ENCODE measurements around the gene KCNK10. TPM values are rescaled to one million over a fixed set of nuclear protein-coding genes. Genes with fewer than 3 reads are reported as not detected.

Gene KCNK10
- total RNA-seq, 2 experiments from 2014 or later: 0.68 to 0.73 TPM

DNA sequence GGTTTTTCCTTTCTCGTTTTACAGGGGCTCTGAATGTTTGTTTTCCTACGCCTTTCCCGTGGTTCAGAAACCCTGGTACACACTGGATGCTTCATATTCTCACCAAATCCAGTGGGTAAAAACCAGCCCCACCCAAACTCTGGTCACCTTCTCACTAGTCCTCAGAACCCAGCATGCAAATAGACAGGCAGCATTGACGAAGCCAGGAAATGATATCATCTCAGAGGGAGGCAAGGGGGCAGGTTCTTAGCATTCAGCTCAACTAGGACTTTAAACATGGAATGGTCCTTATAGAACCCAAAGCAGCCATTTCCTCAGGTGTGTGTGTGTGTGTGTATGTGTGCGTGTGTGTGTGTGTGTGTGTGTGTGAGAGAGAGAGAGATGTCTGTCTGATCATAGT is 142.0 kb downstream of the KCNK10 start:
- no peaks in the 10 kb centered on the region for H4K20me1 ChIP-seq (ENCODE audit: insufficient read depth, low read length)
- H3K36me3 ChIP-seq (ENCODE audit: insufficient read depth, low read length): no peaks in the 10 kb centered on the region
- H3K9me3 ChIP-seq (ENCODE audit: low read length): no peaks in the 10 kb centered on the region
- H2AFZ ChIP-seq (ENCODE audit: low read length): no peak overlapping the region
- DNase-seq (ENCODE audit: low spot score): no peak
- intact Hi-C loops (cut with micrococcal nuclease; ENCODE audit: unreplicated experiment): no loop called here
- H3K4me2 ChIP-seq (ENCODE audit: low read length): no peak overlapping the region
- POLR2A ChIA-PET: no interaction called here
- no peaks in the 10 kb centered on the region for H3K79me2 ChIP-seq (ENCODE audit: insufficient read depth, low read depth, low read length)
- CTCF ChIA-PET (ENCODE audit: unreplicated experiment): interaction anchor here (0.7 kb wide), 1 partner anchor 9 kb away, joined by 3 read pairs; no protein-coding TSS in a partner anchor
- no TSS peak for BruUV-seq (replicated peaks)
- no peak for TF ChIP-seq EZH2phosphoT487 (IDR thresholded peaks at IDR 0.05; ENCODE audit: borderline replicate concordance, low read depth, low read length)
- TF ChIP-seq, protein P1, sequence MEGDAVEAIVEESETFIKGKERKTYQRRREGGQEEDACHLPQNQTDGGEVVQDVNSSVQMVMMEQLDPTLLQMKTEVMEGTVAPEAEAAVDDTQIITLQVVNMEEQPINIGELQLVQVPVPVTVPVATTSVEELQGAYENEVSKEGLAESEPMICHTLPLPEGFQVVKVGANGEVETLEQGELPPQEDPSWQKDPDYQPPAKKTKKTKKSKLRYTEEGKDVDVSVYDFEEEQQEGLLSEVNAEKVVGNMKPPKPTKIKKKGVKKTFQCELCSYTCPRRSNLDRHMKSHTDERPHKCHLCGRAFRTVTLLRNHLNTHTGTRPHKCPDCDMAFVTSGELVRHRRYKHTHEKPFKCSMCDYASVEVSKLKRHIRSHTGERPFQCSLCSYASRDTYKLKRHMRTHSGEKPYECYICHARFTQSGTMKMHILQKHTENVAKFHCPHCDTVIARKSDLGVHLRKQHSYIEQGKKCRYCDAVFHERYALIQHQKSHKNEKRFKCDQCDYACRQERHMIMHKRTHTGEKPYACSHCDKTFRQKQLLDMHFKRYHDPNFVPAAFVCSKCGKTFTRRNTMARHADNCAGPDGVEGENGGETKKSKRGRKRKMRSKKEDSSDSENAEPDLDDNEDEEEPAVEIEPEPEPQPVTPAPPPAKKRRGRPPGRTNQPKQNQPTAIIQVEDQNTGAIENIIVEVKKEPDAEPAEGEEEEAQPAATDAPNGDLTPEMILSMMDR (conservative IDR thresholded peaks at IDR 0.05; ENCODE audit: low read length): no peak
- no peak overlapping the region for H3K27ac ChIP-seq (ENCODE audit: low read depth, low read length, poor library complexity, severe bottlenecking)
- H3K4me1 ChIP-seq (ENCODE audit: insufficient read depth, low read length, poor library complexity, severe bottlenecking): no peaks in the 10 kb centered on the region
- no peaks in the 10 kb centered on the region for H3K9me2 ChIP-seq (ENCODE audit: insufficient read depth, low read length)
- no peak overlapping the region for H3K4me3 ChIP-seq (ENCODE audit: low read depth, low read length, poor library complexity, severe bottlenecking)

DNA sequence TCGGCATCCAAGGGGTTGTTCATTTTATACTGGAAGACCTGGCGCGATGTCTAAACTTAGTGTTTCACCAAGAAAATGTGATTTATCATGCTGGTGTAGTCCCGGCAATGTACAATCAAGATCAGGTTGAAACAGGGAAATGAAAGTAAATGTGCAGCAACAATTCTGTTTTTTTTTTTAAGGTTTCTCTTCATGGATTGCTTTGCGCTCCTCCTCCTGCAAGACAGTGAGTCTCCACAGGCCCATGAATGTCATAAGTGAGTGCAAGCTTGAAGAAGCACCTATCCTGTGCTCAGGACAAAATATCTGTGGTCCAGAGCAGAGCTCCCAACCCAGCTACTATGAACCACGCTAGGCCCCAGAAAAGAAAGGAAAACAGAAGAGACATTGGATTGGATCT is 143.4 kb downstream of the KCNK10 start:
- POLR2A ChIA-PET: no interaction called here
- Histone ChIP-seq H3K27ac (ENCODE audit: low read depth, low read length, poor library complexity, severe bottlenecking) (no peak overlapping the region), H3K79me2 (ENCODE audit: insufficient read depth, low read depth, low read length) (no peaks in the 10 kb centered on the region), H3K9me2 (ENCODE audit: insufficient read depth, low read length) (no peaks in the 10 kb centered on the region), H3K4me2 (ENCODE audit: low read length) (no peak overlapping the region), H4K20me1 (ENCODE audit: insufficient read depth, low read length) (no peaks in the 10 kb centered on the region), H3K9me3 (ENCODE audit: low read length) (no peaks in the 10 kb centered on the region), H2AFZ (ENCODE audit: low read length) (no peak overlapping the region), H3K36me3 (ENCODE audit: insufficient read depth, low read length) (no peaks in the 10 kb centered on the region), H3K4me3 (ENCODE audit: low read depth, low read length, poor library complexity, severe bottlenecking) (no peak overlapping the region), H3K4me1 (ENCODE audit: insufficient read depth, low read length, poor library complexity, severe bottlenecking) (no peaks in the 10 kb centered on the region)
- BruUV-seq (replicated peaks): no TSS peak
- DNase-seq (ENCODE audit: low spot score): no peak
- intact Hi-C loops (cut with micrococcal nuclease; ENCODE audit: unreplicated experiment): no loop called here
- TF ChIP-seq, protein P1 (conservative IDR thresholded peaks at IDR 0.05; ENCODE audit: low read length): no peak
- no peak for TF ChIP-seq EZH2phosphoT487 (IDR thresholded peaks at IDR 0.05; ENCODE audit: borderline replicate concordance, low read depth, low read length)
- CTCF ChIA-PET (ENCODE audit: unreplicated experiment): no interaction called here

DNA sequence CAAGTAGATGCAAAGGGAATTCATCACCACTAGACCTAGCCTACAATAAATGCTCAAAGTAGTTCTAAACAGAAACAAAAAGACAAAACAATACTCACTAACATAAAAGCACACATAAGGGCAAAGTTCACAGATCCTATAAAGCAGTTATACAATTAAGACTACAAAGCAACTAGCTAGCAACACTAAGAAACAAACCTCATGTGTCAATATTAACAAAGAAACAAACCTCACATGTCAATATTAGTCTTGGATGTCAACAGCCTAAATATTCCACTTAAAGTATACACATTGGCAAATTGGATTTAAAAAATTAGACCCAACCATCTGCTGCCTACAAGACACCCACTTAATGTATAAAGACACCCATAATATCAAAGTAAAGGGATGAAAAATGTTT is 152.7 kb downstream of the KCNK10 start:
- Histone ChIP-seq H3K9me2 (ENCODE audit: insufficient read depth, low read length) (no peaks in the 10 kb centered on the region), H3K36me3 (ENCODE audit: insufficient read depth, low read length) (no peaks in the 10 kb centered on the region), H3K4me3 (ENCODE audit: low read depth, low read length, poor library complexity, severe bottlenecking) (no peak overlapping the region), H3K4me2 (ENCODE audit: low read length) (no peak overlapping the region), H4K20me1 (ENCODE audit: insufficient read depth, low read length) (no peaks in the 10 kb centered on the region), H3K27ac (ENCODE audit: low read depth, low read length, poor library complexity, severe bottlenecking) (no peak overlapping the region), H3K9me3 (ENCODE audit: low read length) (no peaks in the 10 kb centered on the region), H3K4me1 (ENCODE audit: insufficient read depth, low read length, poor library complexity, severe bottlenecking) (no peaks in the 10 kb centered on the region), H2AFZ (ENCODE audit: low read length) (no peak overlapping the region), H3K79me2 (ENCODE audit: insufficient read depth, low read depth, low read length) (no peaks in the 10 kb centered on the region)
- intact Hi-C loops (cut with micrococcal nuclease; ENCODE audit: unreplicated experiment): no loop called here
- BruUV-seq (replicated peaks): no TSS peak
- CTCF ChIA-PET (ENCODE audit: unreplicated experiment): no interaction called here
- POLR2A ChIA-PET: no interaction called here
- TF ChIP-seq, protein P1 (conservative IDR thresholded peaks at IDR 0.05; ENCODE audit: low read length): no peak
- TF ChIP-seq EZH2phosphoT487 (IDR thresholded peaks at IDR 0.05; ENCODE audit: borderline replicate concordance, low read depth, low read length): no peak
- no peak for DNase-seq (ENCODE audit: low spot score)

Measured in OCI-LY7 (cell line).